K562 (cell line): ENCODE data around the gene MAP3K7. TPM values are rescaled to one million over a fixed set of nuclear protein-coding genes. Genes with fewer than 3 reads are reported as not detected.
A peak's percentile ranks its signal among the peaks of the same experiment; 100 is the strongest.

ENCODE experiments used
- ATAC-seq: fragments of 200-7000 bp; cut with Tn5 transposase; 3 replicates; pipeline ENCODE4 v1.9.1; 2020; ENCODE audit warnings: moderate library complexity
- BruUV-seq: library from RNA; stranded (reverse); fragments of 400-500 nt; replicated peaks from 2 replicates; lab custom pipeline; 2021; lab: Mats Ljungman, UMichigan
- CTCF ChIA-PET: fragments of 300-600 bp; formaldehyde crosslinking; extraction: SDS; loops from one replicate; lab custom pipeline; 2021; ENCODE audit warnings: low intra/inter-chr PET ratio; lab: Yijun Ruan, JAX
- POLR2A ChIA-PET: fragments of 300-600, 350-650 bp; sonication (Branson Sonifier 250); formaldehyde crosslinking; extraction: SDS; loops from one replicate; lab custom pipeline; 2021; ENCODE audit warnings: antibody characterized with exemption, inconsistent platforms; lab: Yijun Ruan, JAX
- DNase-seq, 4 experiments: peaks; one replicate each; pipeline versions ENCODE4 v3.0.0 to v3.0.0-alpha.2; 2011 to 2018; ENCODE audit warnings: low spot score in 3 of 4, mixed read lengths in 3 of 4; ENCODE audit errors: extremely low read depth in 1 of 4
- FAIRE-seq: peaks from 2 replicates; lab custom pipeline; 2011; peaks lifted over from hg19 to GRCh38; lab: Jason Lieb, UNC
- H2AFZ ChIP-seq: 2 replicates; pipeline ENCODE4 v1.6.0; 2011; ENCODE audit warnings: low read depth, low read length, control low read depth, inconsistent platforms
- H3K27ac ChIP-seq: fragments of 200-600 bp; 3 replicates; pipeline ENCODE4 v1.8.0; 2011; ENCODE audit warnings: low read depth, mild to moderate bottlenecking, control low read depth, inconsistent platforms, low read length, moderate library complexity, mixed read lengths; ENCODE audit errors: extremely low read depth
- H3K27me3 ChIP-seq, 2 experiments: fragments of 300-600 bp in 1 of 2; 2 replicates in 1 of 2; 3 replicates in 1 of 2; pipeline versions ENCODE4 v1.6.0 to v1.8.0; 2011; ENCODE audit warnings: inconsistent platforms in 2 of 2, low read length in 2 of 2, mild to moderate bottlenecking in 1 of 2, mixed read lengths in 1 of 2, moderate library complexity in 1 of 2; ENCODE audit not compliant: control insufficient read depth in 2 of 2, insufficient read depth in 2 of 2
- H3K36me3 ChIP-seq: fragments of 300-600 bp; 3 replicates; pipeline ENCODE4 v1.8.0; 2011; ENCODE audit warnings: mild to moderate bottlenecking, low read length, inconsistent platforms; ENCODE audit not compliant: control insufficient read depth, insufficient read depth
- H3K4me1 ChIP-seq, 2 experiments: fragments of 200-600 bp in 1 of 2; replicated peaks in 1 of 2; 2 replicates in 1 of 2; 3 replicates in 1 of 2; pipeline versions ENCODE4 v1.5.1 to v1.8.0; 2011; ENCODE audit warnings: inconsistent platforms in 2 of 2, low read length in 2 of 2, mild to moderate bottlenecking in 1 of 2, mixed read lengths in 1 of 2, moderate library complexity in 1 of 2; ENCODE audit not compliant: control insufficient read depth in 2 of 2, insufficient read depth in 2 of 2
- H3K4me2 ChIP-seq: 2 replicates; pipeline ENCODE4 v1.6.1; 2011; ENCODE audit warnings: low read length, control low read depth, inconsistent platforms, mixed read lengths; ENCODE audit not compliant: insufficient read depth
- H3K4me3 ChIP-seq: fragments of 200-600 bp; sonication (generic), shearing (Covaris generic); 2 replicates; pipeline ENCODE4 v1.5.1; 2016; ENCODE audit warnings: control low read depth, inconsistent platforms
- H3K79me2 ChIP-seq: fragments of 200-600 bp; 3 replicates; pipeline ENCODE4 v1.8.0; 2011; ENCODE audit warnings: low read length, inconsistent platforms; ENCODE audit not compliant: control insufficient read depth, insufficient read depth
- H3K9ac ChIP-seq, 2 experiments: 2 replicates each; pipeline versions ENCODE4 v1.6.0 to v1.6.1; 2011; ENCODE audit warnings: low read depth in 2 of 2, low read length in 2 of 2, control low read depth in 1 of 2, inconsistent platforms in 1 of 2, mild to moderate bottlenecking in 1 of 2, mixed read lengths in 1 of 2; ENCODE audit not compliant: insufficient read depth in 1 of 2
- H3K9me1 ChIP-seq: one replicate; pipeline ENCODE4 v1.6.0; 2011; ENCODE audit warnings: inconsistent platforms, mild to moderate bottlenecking, low read length, moderate library complexity; ENCODE audit not compliant: control insufficient read depth, insufficient read depth
- H3K9me3 ChIP-seq: replicated peaks from 2 replicates; pipeline ENCODE4 v1.5.1; 2011; ENCODE audit warnings: low read depth, low read length, inconsistent platforms; ENCODE audit not compliant: control insufficient read depth, insufficient read depth
- H4K20me1 ChIP-seq: replicated peaks from 2 replicates; pipeline ENCODE4 v1.6.1; 2011; ENCODE audit warnings: low read length, inconsistent platforms, mixed read lengths; ENCODE audit not compliant: control insufficient read depth, insufficient read depth
- BACH1 ChIP-seq: fragments of 200-800 bp; sonication (Bioruptor generic); IDR thresholded peaks from 2 replicates; pipeline ENCODE4 v1.6.1; 2016; ENCODE audit warnings: missing genetic modification characterization, missing compliant biosample characterization
- EZH2 ChIP-seq: IDR thresholded peaks from 2 replicates; pipeline ENCODE4 v1.6.1; 2012; ENCODE audit warnings: low read depth, mild to moderate bottlenecking, inconsistent platforms, low read length, borderline replicate concordance
- GABPA ChIP-seq: fragments of 200-800 bp; sonication (Bioruptor generic); conservative IDR thresholded peaks from 2 replicates; pipeline ENCODE4 v1.6.1; 2016; ENCODE audit warnings: low read depth, missing genetic modification characterization, missing compliant biosample characterization
- GMEB1 ChIP-seq: fragments of 250-450 bp; sonication (Bioruptor Pico); IDR thresholded peaks from 2 replicates; pipeline ENCODE4 v1.4.0; 2020; ENCODE audit warnings: mild to moderate bottlenecking
- HMBOX1 ChIP-seq: sonication (generic); IDR thresholded peaks from 2 replicates; pipeline ENCODE4 v1.6.1; 2016
- MECOM ChIP-seq: fragments of 250-450 bp; sonication (Bioruptor Pico); IDR thresholded peaks from 2 replicates; pipeline ENCODE4 v1.8.0; 2022; ENCODE audit warnings: inconsistent platforms
- NR4A1 ChIP-seq, 2 experiments: fragments of 250-450 bp in 1 of 2; fragments of 450-650 bp in 1 of 2; sonication (Bioruptor Pico) in 1 of 2; IDR thresholded peaks; 2 replicates each; pipeline versions ENCODE4 v1.4.0 to v1.6.1; 2016 to 2020; ENCODE audit warnings: mild to moderate bottlenecking in 2 of 2, missing compliant biosample characterization in 1 of 2, missing genetic modification characterization in 1 of 2, moderate library complexity in 1 of 2
- PML ChIP-seq: IDR thresholded peaks from 2 replicates; pipeline ENCODE4 v1.6.1; 2012; ENCODE audit warnings: low read length, inconsistent platforms
- YY1 ChIP-seq, 3 experiments: IDR thresholded peaks; 2 replicates each; pipeline ENCODE4 v1.6.1; 2011; ENCODE audit warnings: low read length in 2 of 3, mild to moderate bottlenecking in 2 of 3, moderate library complexity in 2 of 3, borderline replicate concordance in 1 of 3, control low read depth in 1 of 3, low read depth in 1 of 3; ENCODE audit not compliant: insufficient read depth in 3 of 3, insufficient replicate concordance in 2 of 3, control insufficient read depth in 1 of 3, insufficient read length in 1 of 3; ENCODE audit errors: extremely low read depth in 1 of 3
- ZNF239 ChIP-seq: fragments of 250-450 bp; sonication (Bioruptor Pico); IDR thresholded peaks from 2 replicates; pipeline ENCODE4 v1.4.0; 2020; ENCODE audit warnings: mild to moderate bottlenecking
- WGBS: fragments of 100-300 bp; shearing (Covaris generic); methylation state at CpG from one replicate; pipeline ENCODE4 v1.1.6; 2016; ENCODE audit warnings: low coverage, mixed read lengths; ENCODE audit not compliant: insufficient coverage; ENCODE audit errors: missing lambda C conversion rate; 5-methylcytosine and 5-hydroxymethylcytosine counted together
- in situ Hi-C: fragments of 300-500 bp; cut with MboI; formaldehyde crosslinking; loops from 4 replicates; pipeline ENCODE4 v1.15.0; 2018; ENCODE audit warnings: inconsistent platforms, mixed read lengths
- intact Hi-C: fragments of 100-400 bp; cut with micrococcal nuclease; formaldehyde crosslinking; loops from 2 replicates; pipeline ENCODE4 v1.14.2; 2022
- polyA plus RNA-seq, 8 experiments: library from polyadenylated mRNA; depleted of rRNA in 4 of 8; stranded (reverse) in 5 of 8; unstranded in 3 of 8; fragments of >200 nt; fragmentation: Nextera tagmentation in 2 of 8; fragmentation: Illumina TruSeq in 1 of 8; extraction: Ambion mirVana in 2 of 8; extraction: Trizol in 1 of 8; gene quantifications; 2 replicates each; pipeline versions ENCODE4 v1.2.1 to v1.2.3, GENCODE V29; 2011 to 2014; ENCODE audit warnings: inconsistent platforms in 1 of 8, missing spikeins in 1 of 8
- total RNA-seq, 7 experiments: library from RNA; depleted of rRNA in 6 of 7; stranded (reverse); fragments of >200 nt in 6 of 7; fragmentation: Illumina TruSeq in 2 of 7; extraction: Trizol in 2 of 7; gene quantifications; 2 replicates each; pipeline versions ENCODE4 v1.2.1 to v1.2.3, GENCODE V29; 2011 to 2021; ENCODE audit warnings: low replicate concordance in 1 of 7

The MAP3K7 gene
- total and polyA plus RNA-seq, 9 of the 15 experiments (the other 6 are each of a cell fraction or from before 2014, with no cell fraction given): 13.4 to 60.9 (median 34.8) TPM

DNA sequence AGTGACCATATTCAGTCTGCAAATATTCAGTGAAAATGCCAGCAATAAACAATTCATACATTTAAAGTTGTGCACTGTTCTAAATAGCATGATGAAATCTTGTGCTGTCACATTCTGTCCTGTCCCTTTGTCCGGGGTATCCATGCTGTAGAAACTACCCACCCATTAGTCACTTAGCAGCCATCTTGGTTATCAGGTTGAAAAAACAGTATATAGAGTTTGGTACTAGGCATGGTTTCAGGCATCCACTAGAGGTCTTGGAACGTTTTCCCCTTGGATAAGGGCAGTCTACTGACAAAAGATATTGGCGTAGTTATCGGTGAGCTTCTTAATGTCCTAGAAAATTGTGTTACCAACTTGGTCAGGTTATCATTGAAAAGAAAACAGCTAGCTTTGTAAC lies 12.3 kb upstream of the MAP3K7 start:
- CTCF ChIA-PET: no interaction called here
- Histone ChIP-seq H3K4me1 (peaks cover 0 to 26% of the 10 kb centered on the region in 2 experiments; a peak in 3 of 5 replicates), H3K27me3 (no peaks in the 10 kb centered on the region), H3K79me2 (no peaks in the 10 kb centered on the region), H3K9ac (no peak overlapping the region), H4K20me1 (no peaks in the 10 kb centered on the region), H3K9me3 (no peaks in the 10 kb centered on the region), H3K9me1 (no peaks in the 10 kb centered on the region), H3K4me2 (no peak overlapping the region), H2AFZ (peak overlapping the region; percentile 72), H3K36me3 (no peaks in the 10 kb centered on the region), H3K27ac (no peak overlapping the region), H3K4me3 (no peak overlapping the region)
- BruUV-seq: no TSS peak
- POLR2A ChIA-PET: interaction anchor here (0.6 kb wide), 1 partner anchor 22 kb away, joined by 3 read pairs; no protein-coding TSS in a partner anchor
- DNase-seq (no peak), FAIRE-seq (no peak), ATAC-seq (peak; percentile 55)
- TF ChIP-seq GMEB1 (CRISPR knock-in tag) (peak; percentile 25; the same call in 1 of the 2 replicates), PML (no peak), ZNF239 (peak; percentile 33), BACH1 (tag) (peak; percentile 25; the same call in 1 of the 2 replicates), MECOM (peak; percentile 61; the same call in 1 of the 2 replicates), YY1 (IDR thresholded peaks at IDR 0.05; ENCODE audit: borderline replicate concordance in 1 of 3, control insufficient read depth in 1 of 3, extremely low read depth in 1 of 3, insufficient read depth in 3 of 3, insufficient read length in 1 of 3, insufficient replicate concordance in 2 of 3, low read depth in 1 of 3, low read length in 2 of 3) (peak in 1 of 3 experiments; percentile 36), NR4A1 (CRISPR knock-in tag; IDR thresholded peaks at IDR 0.05) (no peak), NR4A1 (tag; IDR thresholded peaks at IDR 0.05) (0 out of 2 replicates have a peak, but pooled peaks have one; percentile 35), EZH2 (no peak), GABPA (tag) (0 out of 2 replicates have a peak, but pooled peaks have one; percentile 5), HMBOX1 (peak; percentile 44)
- in situ Hi-C loops (no loop called here), intact Hi-C loops (no loop called here)
- WGBS: 62% methylated on average over 4 of the region's 4 CpGs
